SK-N-MC (cell line): ENCODE measurements around the gene TSPAN4.

Experiments
- DNase-seq: peaks from one replicate; pipeline ENCODE4 v3.0.0-alpha.2; 2011; ENCODE audit warnings: low read depth, low spot score
- H3K27ac ChIP-seq: fragments of 200-600 bp; sonication (generic); 2 replicates; pipeline ENCODE4 v1.5.1; 2016; ENCODE audit warnings: mixed run types
- H3K36me3 ChIP-seq: fragments of 200-600 bp; sonication (generic); 2 replicates; pipeline ENCODE4 v1.6.1; 2017; ENCODE audit warnings: antibody characterized with exemption, low read length, mixed read lengths; ENCODE audit not compliant: insufficient read depth
- H3K4me3 ChIP-seq: fragments of 200-600 bp; sonication (generic); 2 replicates; pipeline ENCODE4 v1.5.1; 2016
- H3K9ac ChIP-seq: fragments of 200-600 bp; sonication (generic); 2 replicates; pipeline ENCODE4 v1.8.0; 2017; ENCODE audit warnings: mixed run types, mixed read lengths; ENCODE audit not compliant: insufficient read length
- H3K9me3 ChIP-seq: fragments of 200-600 bp; sonication (generic); 2 replicates; pipeline ENCODE4 v1.6.1; 2017; ENCODE audit warnings: low read depth, mild to moderate bottlenecking, antibody characterized with exemption, low read length, moderate library complexity, mixed read lengths
- EZH2 ChIP-seq: fragments of 200-600 bp; sonication (generic); IDR thresholded peaks from one replicate; pipeline ENCODE4 v1.6.1; 2017; ENCODE audit warnings: antibody characterized with exemption
- FOXP2 ChIP-seq: optimal IDR thresholded peaks from 2 replicates; pipeline ENCODE3; 2011; ENCODE audit warnings: mild to moderate bottlenecking, moderate library complexity; ENCODE audit not compliant: insufficient read depth; ENCODE audit errors: extremely low read length, control extremely low read depth
- POLR2AphosphoS5 ChIP-seq: IDR thresholded peaks from 2 replicates; pipeline ENCODE4 v1.6.1; 2012; ENCODE audit warnings: mild to moderate bottlenecking, low read depth, low read length, borderline replicate concordance

TSPAN4 gene

DNA sequence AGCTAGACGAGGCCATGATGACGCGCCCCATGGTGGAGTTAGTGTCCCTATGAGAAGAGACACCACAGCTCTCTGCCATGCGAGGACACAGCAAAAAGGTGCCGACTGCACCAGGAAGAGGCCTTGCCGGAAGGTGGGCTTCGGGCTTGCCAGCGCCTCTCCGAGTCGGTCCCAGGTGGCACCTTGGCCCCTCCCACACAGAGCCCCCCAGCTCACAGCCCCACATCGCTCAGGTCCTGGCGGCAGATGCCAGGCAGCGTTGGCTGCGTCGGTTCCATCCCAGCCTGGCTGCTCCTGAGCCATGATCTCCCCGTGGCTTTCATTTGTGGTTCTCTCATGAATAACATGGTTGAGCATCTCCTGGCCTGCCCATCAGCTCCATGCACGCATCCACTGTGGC lies 43.9 kb downstream of the TSPAN4 start:
- H3K9ac ChIP-seq: no peak overlapping the region
- H3K36me3 ChIP-seq: no peaks in the 10 kb centered on the region; the same call in 1 of the 2 replicates
- H3K27ac ChIP-seq: no peak overlapping the region
- TF ChIP-seq POLR2AphosphoS5 (no peak), FOXP2 (no peak), EZH2 (no peak)
- no peaks in the 10 kb centered on the region for H3K9me3 ChIP-seq
- no peak for DNase-seq
- no peak overlapping the region for H3K4me3 ChIP-seq

DNA sequence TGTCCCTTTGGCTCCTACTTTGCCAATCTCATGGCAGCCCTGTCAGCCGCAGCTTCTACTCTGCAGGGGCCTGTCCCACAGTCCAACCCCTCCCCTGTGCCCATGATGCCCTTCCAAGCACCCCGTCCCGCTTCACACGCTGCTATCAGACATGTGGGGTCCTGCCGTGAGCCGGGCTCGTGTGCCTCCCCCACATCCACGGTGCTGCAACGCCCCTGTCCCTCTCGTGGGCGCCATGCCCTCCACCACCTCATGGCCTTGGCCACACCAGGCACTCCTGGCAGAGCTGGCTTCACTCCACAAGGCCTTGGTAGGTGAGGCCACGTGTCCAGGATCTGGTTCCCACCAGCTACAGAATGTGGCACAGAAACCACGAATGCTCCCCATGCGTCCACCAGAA lies 44.9 kb downstream of the TSPAN4 start:
- Histone ChIP-seq H3K27ac (no peak overlapping the region), H3K9me3 (no peaks in the 10 kb centered on the region), H3K4me3 (no peak overlapping the region), H3K36me3 (no peaks in the 10 kb centered on the region; the same call in 1 of the 2 replicates), H3K9ac (no peak overlapping the region)
- DNase-seq: no peak
- TF ChIP-seq POLR2AphosphoS5 (no peak), EZH2 (no peak), FOXP2 (no peak)

GRCh38 chr11:888310-889212 lies 45.9 kb downstream of the TSPAN4 start:
- H3K9me3 ChIP-seq: no peaks in the 10 kb centered on the region
- no peak overlapping the region for H3K27ac ChIP-seq
- H3K9ac ChIP-seq: no peak overlapping the region
- TF ChIP-seq EZH2 (no peak), POLR2AphosphoS5 (no peak), FOXP2 (no peak)
- H3K36me3 ChIP-seq: no peaks in the 10 kb centered on the region; the same call in 1 of the 2 replicates
- DNase-seq: no peak
- no peak overlapping the region for H3K4me3 ChIP-seq

- no peaks in the 10 kb centered on the region; the same call in 1 of the 2 replicates for H3K36me3 ChIP-seq
- DNase-seq: no peak
Observed at GRCh38 chr11:889257-889656, 46.6 kb downstream of the TSPAN4 start.

DNA sequence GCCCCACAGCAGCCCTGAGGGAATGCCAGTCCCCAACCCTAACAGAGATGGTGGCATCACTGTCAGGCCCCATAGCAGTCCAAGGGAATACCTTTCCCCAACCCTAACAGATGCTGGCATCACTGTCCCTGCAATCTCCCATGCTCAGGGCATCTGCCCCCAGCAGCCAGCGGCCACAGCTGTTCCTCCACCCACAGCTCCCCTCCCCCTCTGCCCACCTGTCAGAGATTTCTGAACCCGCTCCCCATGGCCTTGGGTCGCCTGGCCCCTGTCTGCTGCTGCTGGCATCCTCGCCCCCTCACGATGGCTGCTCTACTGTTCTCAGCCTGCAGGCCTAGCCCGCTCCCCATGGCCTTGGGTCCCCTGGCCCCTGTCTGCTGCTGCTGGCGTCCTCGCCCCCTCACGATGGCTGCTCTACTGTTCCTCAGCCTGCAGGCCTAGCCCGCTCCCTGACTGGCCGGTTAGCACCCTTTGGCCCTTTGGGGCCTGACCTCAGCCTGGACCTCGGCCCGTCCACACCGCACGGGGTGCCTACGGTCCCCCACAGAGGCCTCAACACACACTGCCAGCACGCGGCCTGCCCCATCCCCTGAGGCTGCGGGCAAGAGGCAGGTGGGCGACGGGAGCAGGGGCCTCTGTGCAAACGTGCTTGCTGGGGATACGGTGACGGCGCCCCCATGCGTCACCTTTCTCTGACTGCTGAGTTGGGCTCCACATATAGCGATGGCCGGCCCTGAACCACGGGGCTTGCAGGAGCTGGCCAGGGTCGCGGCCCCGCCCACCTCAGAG lies 47.2 kb downstream of the TSPAN4 start:
- DNase-seq: no peak
- no peak for TF ChIP-seq EZH2
- TF ChIP-seq POLR2AphosphoS5: no peak
- no peak for TF ChIP-seq FOXP2
- H3K9ac ChIP-seq: no peak overlapping the region
- no peaks in the 10 kb centered on the region; the same call in 1 of the 2 replicates for H3K36me3 ChIP-seq
- no peaks in the 10 kb centered on the region for H3K9me3 ChIP-seq
- H3K4me3 ChIP-seq: no peak overlapping the region
- no peak overlapping the region for H3K27ac ChIP-seq

More at GRCh38 chr11:889257-889656, 46.6 kb downstream of the TSPAN4 start:
- TF ChIP-seq POLR2AphosphoS5: no peak
- TF ChIP-seq FOXP2: no peak
- TF ChIP-seq EZH2: no peak
- H3K9ac ChIP-seq: no peak overlapping the region
- H3K9me3 ChIP-seq: no peaks in the 10 kb centered on the region
- no peak overlapping the region for H3K4me3 ChIP-seq
- no peak overlapping the region for H3K27ac ChIP-seq

DNA sequence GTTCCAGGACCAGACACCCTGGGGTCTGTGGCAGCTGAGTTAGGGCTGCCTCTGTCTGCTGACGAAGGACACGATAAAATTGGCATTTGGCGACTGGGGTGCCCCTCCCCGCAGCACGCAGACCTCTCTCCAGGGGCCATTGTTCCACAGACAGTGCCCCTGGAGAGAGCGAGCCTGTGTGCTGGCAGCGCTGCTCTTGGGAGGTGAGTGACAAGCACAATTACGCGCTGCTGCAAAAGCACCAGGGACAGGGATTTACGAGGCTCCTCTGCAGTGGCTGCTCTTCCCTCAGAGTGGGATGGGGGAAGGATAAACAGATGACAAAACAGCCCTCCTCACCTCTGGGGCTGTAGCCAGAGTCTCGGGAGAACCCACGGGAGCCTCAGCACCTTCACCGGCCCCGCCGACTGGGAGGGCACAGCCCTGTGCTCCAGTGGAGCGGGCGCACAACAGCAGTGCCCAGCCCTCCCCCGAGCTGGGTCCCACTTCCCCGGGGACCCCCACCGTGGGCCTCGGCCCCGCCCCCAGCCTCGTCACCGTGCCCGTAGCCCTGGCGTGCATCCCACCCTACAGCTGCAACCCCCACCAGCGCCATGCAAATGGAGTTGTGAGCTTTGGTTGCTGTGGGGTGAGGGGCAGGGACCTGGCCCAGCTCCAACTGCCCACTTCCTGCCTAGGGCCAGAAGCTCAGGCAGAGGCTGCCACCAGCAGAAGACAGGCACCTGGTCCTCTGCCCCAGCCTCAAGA lies 48.3 kb downstream of the TSPAN4 start:
- no peaks in the 10 kb centered on the region for H3K9me3 ChIP-seq
- no peak overlapping the region for H3K9ac ChIP-seq
- DNase-seq: no peak
- TF ChIP-seq EZH2: no peak
- no peak for TF ChIP-seq FOXP2
- TF ChIP-seq POLR2AphosphoS5: no peak
- peak overlapping the region; percentile 49 for H3K4me3 ChIP-seq
- no peaks in the 10 kb centered on the region; the same call in 1 of the 2 replicates for H3K36me3 ChIP-seq
- H3K27ac ChIP-seq: peak overlapping the region; percentile 39; the same call in 1 of the 2 replicates

DNA sequence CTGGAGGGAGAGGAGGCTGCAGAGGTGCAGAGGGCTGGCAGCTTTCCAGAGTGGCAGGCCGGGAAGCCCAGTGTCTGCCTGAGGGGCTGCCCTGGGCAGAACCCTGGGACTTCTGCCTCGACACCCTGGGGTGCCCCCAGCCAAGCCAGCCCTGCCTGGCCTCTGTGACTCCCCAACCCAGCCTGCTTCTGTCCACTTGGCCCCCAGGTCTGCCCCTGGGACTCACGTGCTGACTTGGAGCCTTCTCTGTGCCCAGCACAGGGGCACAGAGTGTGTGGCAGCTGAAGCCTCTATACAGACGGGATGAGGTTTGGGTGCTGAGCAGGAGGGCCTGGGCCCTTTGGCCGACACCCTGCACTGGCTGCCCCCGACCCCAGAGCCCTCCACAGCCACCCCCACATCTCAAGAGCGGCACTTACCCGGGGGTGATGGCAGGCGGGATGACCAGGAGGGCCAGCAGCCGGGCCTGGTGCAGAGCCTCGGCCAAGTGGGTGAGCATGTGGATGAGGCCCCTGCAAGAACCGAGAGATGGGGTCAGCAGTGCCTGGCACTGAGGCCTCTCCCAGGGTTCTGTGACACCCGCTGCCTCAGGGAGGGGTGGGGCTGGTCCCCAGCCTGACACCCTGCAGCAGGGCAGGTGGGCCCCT lies 50.5 kb downstream of the TSPAN4 start:
- Histone ChIP-seq H3K9ac (no peak overlapping the region), H3K36me3 (peaks cover under 1% of the 10 kb centered on the region; the same call in 1 of the 2 replicates)

More for the DNA sequence above, 50.5 kb downstream of the TSPAN4 start:
- Histone ChIP-seq H3K27ac (no peak overlapping the region), H3K4me3 (no peak overlapping the region), H3K9me3 (no peaks in the 10 kb centered on the region)
- no peak for DNase-seq
- TF ChIP-seq EZH2 (no peak), POLR2AphosphoS5 (peak; percentile 35; the same call in 1 of the 2 replicates), FOXP2 (no peak)
